Muscle of back (tissue), 11 donors: ENCODE data around the gene ANK3. TPM values are rescaled to one million over a fixed set of nuclear protein-coding genes. Genes with fewer than 3 reads are reported as not detected.
A peak's percentile ranks its signal among the peaks of the same experiment; 100 is the strongest.

Source experiments
- DNase-seq, 3 donors: peaks; one replicate each; pipeline versions ENCODE4 v3.0.0 to v3.0.0-alpha.2; 2013
- polyA plus RNA-seq, 10 donors: library from polyadenylated mRNA; unstranded; fragments of 120-200 nt; gene quantifications; one replicate each; pipeline ENCODE4 v1.2.1, GENCODE V29; 2013; ENCODE audit not compliant: insufficient read length in 10 of 10

The ANK3 gene
- polyA plus RNA-seq, 10 donors = 64.6 to 165 (median 101) TPM

- DNase-seq = no peak
Observed at GRCh38 chr10:60283397-60283796, 106.3 kb downstream of the ANK3 start.

GRCh38 chr10:60282771-60283353 is 106.8 kb downstream of the ANK3 start:
- peak in 1 of 3 donors; percentile 52 for DNase-seq

- no peak for DNase-seq
Observed at GRCh38 chr10:60281792-60282353, 107.8 kb downstream of the ANK3 start.

- DNase-seq = no peak
Observed at GRCh38 chr10:60281331-60281730, 108.3 kb downstream of the ANK3 start.

GRCh38 chr10:60280475-60280874 is 109.2 kb downstream of the ANK3 start:
- DNase-seq = no peak

- DNase-seq = no peak
Observed at GRCh38 chr10:60277656-60278055, 112.0 kb downstream of the ANK3 start.

GRCh38 chr10:60276232-60276631 is 113.4 kb downstream of the ANK3 start:
- DNase-seq = no peak

GRCh38 chr10:60271319-60272040 is 118.2 kb downstream of the ANK3 start:
- no peak for DNase-seq

- peak in 1 of 3 donors; percentile 12 for DNase-seq
Observed at GRCh38 chr10:60270426-60270825, 119.2 kb downstream of the ANK3 start.

- DNase-seq = no peak
Observed at GRCh38 chr10:60267802-60268201, 121.9 kb downstream of the ANK3 start.

- DNase-seq = no peak
Observed at GRCh38 chr10:60266513-60266912, 123.2 kb downstream of the ANK3 start.

GRCh38 chr10:60262647-60263126 is 127.0 kb downstream of the ANK3 start:
- no peak for DNase-seq

GRCh38 chr10:60260321-60260720 is 129.4 kb downstream of the ANK3 start:
- DNase-seq = no peak

- no peak for DNase-seq
Observed at GRCh38 chr10:60258429-60258797, 131.3 kb downstream of the ANK3 start.

GRCh38 chr10:60257767-60258428 is 131.8 kb downstream of the ANK3 start:
- no peak for DNase-seq

- no peak for DNase-seq
Observed at GRCh38 chr10:60254776-60255175, 134.9 kb downstream of the ANK3 start.

GRCh38 chr10:60253484-60253883 is 136.2 kb downstream of the ANK3 start:
- DNase-seq = no peak

GRCh38 chr10:60252688-60253087 is 137.0 kb downstream of the ANK3 start:
- no peak for DNase-seq

- no peak for DNase-seq
Observed at GRCh38 chr10:60246382-60246781, 143.3 kb downstream of the ANK3 start.

- DNase-seq = no peak
Observed at GRCh38 chr10:60239228-60239627, 150.4 kb downstream of the ANK3 start.

GRCh38 chr10:60238759-60239100 is 150.9 kb downstream of the ANK3 start:
- DNase-seq = peak in 1 of 3 donors; percentile 40

GRCh38 chr10:60237977-60238758 is 151.5 kb downstream of the ANK3 start:
- DNase-seq = no peak
